HepG2 (cell line): ENCODE measurements around the gene ACTL7B. TPM values are rescaled to one million over a fixed set of nuclear protein-coding genes. Genes with fewer than 3 reads are reported as not detected.
A peak's percentile ranks its signal among the peaks of the same experiment; 100 is the strongest.

ENCODE experiments used
- AKNA ChIP-seq: sonication (generic); formaldehyde crosslinking; IDR thresholded peaks from 2 replicates; pipeline ENCODE4 v1.4.0; 2020; ENCODE audit warnings: missing genetic modification reagents, borderline replicate concordance
- ARHGAP35 ChIP-seq: sonication (generic); formaldehyde crosslinking; IDR thresholded peaks from 2 replicates; pipeline ENCODE4 v1.9.0; 2022; ENCODE audit warnings: mild to moderate bottlenecking, inconsistent platforms, moderate library complexity, missing genetic modification reagents, borderline replicate concordance
- CCAR2 ChIP-seq: fragments of 200-400 bp; formaldehyde crosslinking; optimal IDR thresholded peaks from 2 replicates; pipeline ENCODE3; 2018; ENCODE audit warnings: low read depth, mild to moderate bottlenecking, low read length, moderate library complexity
- GFI1 ChIP-seq: sonication (generic); formaldehyde crosslinking; IDR thresholded peaks from 2 replicates; pipeline ENCODE4 v1.5.0; 2020; ENCODE audit warnings: missing genetic modification reagents, mild to moderate bottlenecking, borderline replicate concordance
- GLMP ChIP-seq: sonication (generic); formaldehyde crosslinking; IDR thresholded peaks from 2 replicates; pipeline ENCODE4 v1.9.0; 2021; ENCODE audit warnings: missing genetic modification reagents, mild to moderate bottlenecking, borderline replicate concordance
- HIVEP1 ChIP-seq: sonication (generic); formaldehyde crosslinking; IDR thresholded peaks from 2 replicates; pipeline ENCODE4 v1.4.0; 2020; ENCODE audit warnings: mild to moderate bottlenecking, missing genetic modification reagents
- ISX ChIP-seq: sonication (generic); formaldehyde crosslinking; conservative IDR thresholded peaks from 2 replicates; pipeline ENCODE4 v1.5.0; 2020; ENCODE audit warnings: missing genetic modification reagents
- MXD3 ChIP-seq: IDR thresholded peaks from 2 replicates; pipeline ENCODE4 v1.6.1; 2016; ENCODE audit warnings: mild to moderate bottlenecking, missing biosample characterization, missing genetic modification reagents
- NFKB2 ChIP-seq: sonication (generic); formaldehyde crosslinking; IDR thresholded peaks from 2 replicates; pipeline ENCODE4 v1.4.0; 2020; ENCODE audit warnings: missing genetic modification reagents, borderline replicate concordance
- PAF1 ChIP-seq: IDR thresholded peaks from 2 replicates; pipeline ENCODE4 v1.6.1; 2016; ENCODE audit warnings: missing genetic modification reagents, missing compliant biosample characterization
- RORA ChIP-seq: sonication (generic); formaldehyde crosslinking; IDR thresholded peaks from 2 replicates; pipeline ENCODE4 v1.5.0; 2020; ENCODE audit warnings: mild to moderate bottlenecking, missing genetic modification reagents, moderate library complexity
- SOX6 ChIP-seq, 2 experiments: fragments of 450-650 bp in 1 of 2; sonication (generic) in 1 of 2; formaldehyde crosslinking in 1 of 2; IDR thresholded peaks; 2 replicates each; pipeline versions ENCODE4 v1.4.0 to v1.6.1; 2017 to 2020; ENCODE audit warnings: antibody characterized with exemption in 1 of 2, mild to moderate bottlenecking in 1 of 2, missing genetic modification reagents in 1 of 2
- STAT6 ChIP-seq: sonication (generic); formaldehyde crosslinking; IDR thresholded peaks from 2 replicates; pipeline ENCODE4 v1.4.0; 2020; ENCODE audit warnings: missing genetic modification reagents, mild to moderate bottlenecking, borderline replicate concordance
- TGIF2 ChIP-seq: IDR thresholded peaks from 2 replicates; pipeline ENCODE4 v1.6.1; 2016; ENCODE audit warnings: control low read depth, missing compliant biosample characterization
- TIGD3 ChIP-seq: sonication (generic); formaldehyde crosslinking; IDR thresholded peaks from 2 replicates; pipeline ENCODE4 v1.5.1; 2020; ENCODE audit warnings: mild to moderate bottlenecking, missing genetic modification reagents, borderline replicate concordance
- ZNF557 ChIP-seq: sonication (generic); formaldehyde crosslinking; IDR thresholded peaks from 2 replicates; pipeline ENCODE4 v1.4.0; 2020; ENCODE audit warnings: missing genetic modification reagents
- ZSCAN21 ChIP-seq: sonication (generic); formaldehyde crosslinking; IDR thresholded peaks from 2 replicates; pipeline ENCODE4 v1.8.0; 2022; ENCODE audit warnings: mild to moderate bottlenecking, missing genetic modification reagents, moderate library complexity, borderline replicate concordance
- polyA plus RNA-seq, 8 experiments: library from polyadenylated mRNA; depleted of rRNA in 3 of 8; stranded (reverse) in 7 of 8; unstranded in 1 of 8; fragments of >200 nt; fragmentation: Illumina TruSeq in 4 of 8; extraction: Trizol in 4 of 8; gene quantifications; 2 replicates each; pipeline versions ENCODE4 v1.2.1 to v1.2.3, GENCODE V29; 2011 to 2016; ENCODE audit warnings: low read depth in 4 of 8, missing spikeins in 1 of 8, mixed read lengths in 1 of 8; ENCODE audit not compliant: insufficient read depth in 1 of 8
- total RNA-seq, 5 experiments: library from RNA; depleted of rRNA; stranded (reverse); fragments of >200 nt; fragmentation: Illumina TruSeq; extraction: Trizol; gene quantifications; 2 replicates each; pipeline ENCODE4 v1.2.3, GENCODE V29; 2016; ENCODE audit warnings: low read depth in 1 of 5

The ACTL7B gene
- total and polyA plus RNA-seq, 2 of the 13 experiments (the other 11 are each of a cell fraction or from before 2014, with no cell fraction given): 0.07 to 0.11 TPM

- TF ChIP-seq AKNA (no peak; the same call in 1 of the 2 replicates), NFKB2 (CRISPR knock-in tag) (no peak), RORA (CRISPR knock-in tag) (no peak), ISX (no peak), MXD3 (no peak), HIVEP1 (CRISPR knock-in tag) (no peak), GFI1 (CRISPR knock-in tag) (peak; percentile 97), STAT6 (CRISPR knock-in tag) (peak; percentile 69; the same call in 1 of the 2 replicates), PAF1 (CRISPR knock-in tag) (no peak), SOX6 (IDR thresholded peaks at IDR 0.05) (no peak), SOX6 (CRISPR knock-in tag; IDR thresholded peaks at IDR 0.05) (peak; percentile 95), ZSCAN21 (CRISPR knock-in tag) (no peak), TGIF2 (CRISPR knock-in tag) (peak; percentile 68), GLMP (CRISPR knock-in tag) (no peak), ZNF557 (no peak), TIGD3 (CRISPR knock-in tag) (no peak), CCAR2 (no peak), ARHGAP35 (no peak)
Measured at GRCh38 chr9:108894225-108894997, 38.6 kb upstream of the ACTL7B start (continued).
